GM19455 (cell line): ENCODE data around the gene EFCAB13.

ENCODE experiments used
- ATAC-seq: cut with Tn5 transposase; IDR thresholded peaks from one replicate; pipeline ENCODE4 v1.9.1; 2021; ENCODE audit not compliant: unreplicated experiment

Gene EFCAB13

GRCh38 chr17:47295037-47295873 is 28.5 kb upstream of the EFCAB13 start:
- ATAC-seq, result no peak

- no peak for ATAC-seq
Measured at GRCh38 chr17:47295874-47296255, 27.9 kb upstream of the EFCAB13 start.

GRCh38 chr17:47297661-47298400 is 25.9 kb upstream of the EFCAB13 start:
- no peak for ATAC-seq

GRCh38 chr17:47298712-47299111 is 25.0 kb upstream of the EFCAB13 start:
- ATAC-seq, result no peak

- no peak for ATAC-seq
Measured at GRCh38 chr17:47299239-47299910, 24.4 kb upstream of the EFCAB13 start.

- no peak for ATAC-seq
Measured at GRCh38 chr17:47300718-47301117, 23.0 kb upstream of the EFCAB13 start.

- ATAC-seq, result no peak
Measured at GRCh38 chr17:47301161-47301560, 22.6 kb upstream of the EFCAB13 start.

GRCh38 chr17:47301831-47302230 is 21.9 kb upstream of the EFCAB13 start:
- ATAC-seq, result no peak

- no peak for ATAC-seq
Measured at GRCh38 chr17:47304186-47304585, 19.6 kb upstream of the EFCAB13 start.

GRCh38 chr17:47305302-47305923 is 18.3 kb upstream of the EFCAB13 start:
- ATAC-seq, result no peak

GRCh38 chr17:47310186-47310733 is 13.5 kb upstream of the EFCAB13 start:
- no peak for ATAC-seq

- ATAC-seq, result no peak
Measured at GRCh38 chr17:47311420-47311819, 12.3 kb upstream of the EFCAB13 start.

GRCh38 chr17:47315451-47316266 is 8.1 kb upstream of the EFCAB13 start:
- no peak for ATAC-seq

- ATAC-seq, result no peak
Measured at GRCh38 chr17:47316311-47316710, 7.4 kb upstream of the EFCAB13 start.

GRCh38 chr17:47317119-47317518 is 6.6 kb upstream of the EFCAB13 start:
- ATAC-seq, result no peak

GRCh38 chr17:47318197-47318918 is 5.4 kb upstream of the EFCAB13 start:
- no peak for ATAC-seq

GRCh38 chr17:47320879-47321502 is 2.8 kb upstream of the EFCAB13 start:
- no peak for ATAC-seq

- peak; percentile 26 for ATAC-seq
Measured at GRCh38 chr17:47324224-47325020, 667 bp downstream of the EFCAB13 start.
